Upper lobe of left lung (tissue), 6 donors: ENCODE data around the gene MB. TPM values are rescaled to one million over a fixed set of nuclear protein-coding genes. Genes with fewer than 3 reads are reported as not detected.

ENCODE experiments used
- ATAC-seq, 2 donors: fragments of 200-7000 bp; cut with Tn5 transposase; one replicate each; pipeline ENCODE4 v1.9.1; 2022; ENCODE audit warnings: mild to moderate bottlenecking in 2 of 2, moderate library complexity in 2 of 2; ENCODE audit not compliant: low FRiP score in 2 of 2
- DNase-seq, 2 donors: peaks; one replicate each; pipeline ENCODE4 v3.0.0-alpha.2; 2019 to 2020
- H3K27ac ChIP-seq, 4 donors: fragments of 200-600 bp; sonication (generic); one replicate each; pipeline ENCODE4 v1.5.1; 2016 to 2019
- H3K27me3 ChIP-seq, 4 donors: fragments of 200-600 bp; sonication (generic); one replicate each; pipeline ENCODE4 v1.5.1; 2017 to 2019
- H3K36me3 ChIP-seq, 4 donors: fragments of 200-600 bp; sonication (generic); one replicate each; pipeline ENCODE4 v1.5.1; 2016 to 2019
- H3K4me1 ChIP-seq, 4 donors: fragments of 200-600 bp; sonication (generic); one replicate each; pipeline ENCODE4 v1.5.1; 2018 to 2019
- H3K4me3 ChIP-seq, 4 donors: fragments of 200-600 bp; sonication (generic); one replicate each; pipeline ENCODE4 v1.5.1; 2017 to 2019; ENCODE audit warnings: mild to moderate bottlenecking in 2 of 4, moderate library complexity in 1 of 4
- H3K9me3 ChIP-seq, 4 donors: fragments of 200-600 bp; sonication (generic); one replicate each; pipeline ENCODE4 v1.5.1; 2018 to 2019
- EP300 ChIP-seq, 4 donors: sonication (generic); formaldehyde crosslinking; IDR thresholded peaks; one replicate each; pipeline ENCODE4 v1.5.1; 2017; ENCODE audit warnings: antibody characterized with exemption in 4 of 4, control low read depth in 2 of 4
- POLR2A ChIP-seq, 4 donors: fragments of 450-650 bp; IDR thresholded peaks; one replicate each; pipeline ENCODE4 v1.5.1; 2016 to 2017; ENCODE audit warnings: antibody characterized with exemption in 4 of 4, mild to moderate bottlenecking in 2 of 4
- POLR2AphosphoS5 ChIP-seq, 2 donors: sonication (generic); formaldehyde crosslinking; IDR thresholded peaks; one replicate each; pipeline ENCODE4 v1.5.1; 2017; ENCODE audit warnings: antibody characterized with exemption in 2 of 2
- WGBS, 2 donors: methylation state at CpG; one replicate each; pipeline ENCODE4 v1.1.5; 2017 to 2018; 5-methylcytosine and 5-hydroxymethylcytosine counted together
- total RNA-seq, 6 donors: library from RNA; depleted of rRNA in 4 of 6; stranded (reverse); fragments of >200 nt in 4 of 6; gene quantifications; one replicate each; pipeline versions ENCODE4 v1.1.0 to v1.2.1, GENCODE V29; 2016 to 2021
- TF ChIP-seq, protein P1 (sequence below), 6 experiments: fragments of 450-650 bp in 4 of 6; fragments of 200-600 bp in 2 of 6; sonication (generic) in 2 of 6; IDR thresholded peaks; one replicate each; pipeline ENCODE4 v1.5.1; 2016 to 2019; ENCODE audit warnings: antibody characterized with exemption in 6 of 6
- donor health status: DM: no; HTN: no; CAD: no; lungs with moderate emphysema.
- donor health status: DM: no; HTN: yes; CAD: no; lungs with severe emphysema.

MB gene
- total RNA-seq, 6 donors from 2014 or later: 0.46 to 1.1 (median 0.98) TPM; not detected in 3

DNA sequence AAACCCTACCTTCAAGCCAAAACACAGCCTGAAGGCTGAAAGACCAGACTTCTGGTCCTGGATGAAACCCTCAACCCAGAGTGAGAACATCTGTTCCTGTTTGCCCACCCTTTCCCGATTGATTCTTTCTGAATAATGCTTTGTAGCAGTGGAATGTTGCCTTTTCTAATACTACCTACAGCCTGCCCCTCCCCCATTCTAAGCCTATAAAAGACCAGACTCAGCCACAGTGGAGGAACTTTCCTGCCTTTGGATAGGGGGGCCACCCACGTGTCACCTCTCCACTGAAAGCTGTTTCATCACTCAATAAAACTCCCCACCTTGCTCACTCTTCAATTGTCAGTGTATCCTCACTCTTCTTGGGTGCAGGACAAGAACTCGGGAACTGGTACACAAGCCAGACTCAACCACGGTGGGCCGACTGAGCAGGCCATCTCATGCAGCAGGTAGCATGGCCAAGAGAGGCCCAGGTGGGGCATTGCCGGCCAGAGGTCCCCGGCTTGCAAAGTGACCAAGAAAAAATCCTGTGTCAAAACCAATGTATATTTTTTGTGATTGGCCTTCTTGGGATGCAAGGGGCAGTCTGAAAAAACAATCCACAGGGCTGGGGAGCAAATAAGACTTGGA lies 24.5 kb upstream of the MB start:
- TF ChIP-seq EP300 (IDR thresholded peaks at IDR 0.05): no peak
- TF ChIP-seq, protein P1, sequence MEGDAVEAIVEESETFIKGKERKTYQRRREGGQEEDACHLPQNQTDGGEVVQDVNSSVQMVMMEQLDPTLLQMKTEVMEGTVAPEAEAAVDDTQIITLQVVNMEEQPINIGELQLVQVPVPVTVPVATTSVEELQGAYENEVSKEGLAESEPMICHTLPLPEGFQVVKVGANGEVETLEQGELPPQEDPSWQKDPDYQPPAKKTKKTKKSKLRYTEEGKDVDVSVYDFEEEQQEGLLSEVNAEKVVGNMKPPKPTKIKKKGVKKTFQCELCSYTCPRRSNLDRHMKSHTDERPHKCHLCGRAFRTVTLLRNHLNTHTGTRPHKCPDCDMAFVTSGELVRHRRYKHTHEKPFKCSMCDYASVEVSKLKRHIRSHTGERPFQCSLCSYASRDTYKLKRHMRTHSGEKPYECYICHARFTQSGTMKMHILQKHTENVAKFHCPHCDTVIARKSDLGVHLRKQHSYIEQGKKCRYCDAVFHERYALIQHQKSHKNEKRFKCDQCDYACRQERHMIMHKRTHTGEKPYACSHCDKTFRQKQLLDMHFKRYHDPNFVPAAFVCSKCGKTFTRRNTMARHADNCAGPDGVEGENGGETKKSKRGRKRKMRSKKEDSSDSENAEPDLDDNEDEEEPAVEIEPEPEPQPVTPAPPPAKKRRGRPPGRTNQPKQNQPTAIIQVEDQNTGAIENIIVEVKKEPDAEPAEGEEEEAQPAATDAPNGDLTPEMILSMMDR (IDR thresholded peaks at IDR 0.05): no peak
- TF ChIP-seq POLR2A (IDR thresholded peaks at IDR 0.05): no peak
- no peak for TF ChIP-seq POLR2AphosphoS5 (IDR thresholded peaks at IDR 0.05)
- Histone ChIP-seq H3K4me3 (no peak overlapping the region), H3K36me3 (no peaks in the 10 kb centered on the region), H3K27ac (no peak overlapping the region), H3K4me1 (peaks cover 6 to 29% (median 17%) of the 10 kb centered on the region in 4 donors), H3K9me3 (no peaks in the 10 kb centered on the region), H3K27me3 (no peaks in the 10 kb centered on the region)
- no peak for DNase-seq
- WGBS, 2 donors: 85 to 90% methylated on average over 7 of the region's 7 CpGs
- no peak for ATAC-seq

DNA sequence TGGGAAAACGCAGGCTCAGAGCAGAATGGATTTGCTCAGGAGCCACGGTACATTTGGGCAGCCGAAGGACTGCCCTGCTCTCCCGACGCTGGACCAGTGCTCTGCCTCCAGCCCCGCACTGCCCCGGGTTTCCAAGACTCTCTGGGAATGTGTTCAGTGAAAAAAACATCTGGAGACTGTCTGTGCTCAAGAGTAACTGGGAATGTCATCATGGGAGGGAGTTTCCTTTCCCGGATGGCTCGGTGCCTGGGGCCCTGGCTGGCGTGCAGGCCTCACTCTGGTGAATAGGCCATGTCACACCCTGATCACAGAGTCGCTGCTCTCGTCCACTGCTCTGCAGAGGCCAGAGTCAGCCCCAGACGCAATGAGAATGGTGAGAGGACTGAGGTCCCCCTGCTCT lies 21.3 kb upstream of the MB start:
- Histone ChIP-seq H3K27me3 (no peaks in the 10 kb centered on the region), H3K9me3 (no peaks in the 10 kb centered on the region), H3K27ac (peak overlapping the region; percentile 41 to 87 (median 72)), H3K36me3 (no peaks in the 10 kb centered on the region), H3K4me1 (peaks cover 6 to 26% (median 14%) of the 10 kb centered on the region in 4 donors), H3K4me3 (no peak overlapping the region)
- TF ChIP-seq, protein P1 (IDR thresholded peaks at IDR 0.05): no peak
- TF ChIP-seq POLR2AphosphoS5 (IDR thresholded peaks at IDR 0.05) (peak; percentile 70 to 77), EP300 (IDR thresholded peaks at IDR 0.05) (peak in 1 of 4 donors; percentile 54)
- peak; percentile 69 to 88 for ATAC-seq
- peak; percentile 48 to 91 for DNase-seq
- 65 to 70% methylated on average over 4 to 13 of the region's 13 CpGs for WGBS, 2 donors

DNA sequence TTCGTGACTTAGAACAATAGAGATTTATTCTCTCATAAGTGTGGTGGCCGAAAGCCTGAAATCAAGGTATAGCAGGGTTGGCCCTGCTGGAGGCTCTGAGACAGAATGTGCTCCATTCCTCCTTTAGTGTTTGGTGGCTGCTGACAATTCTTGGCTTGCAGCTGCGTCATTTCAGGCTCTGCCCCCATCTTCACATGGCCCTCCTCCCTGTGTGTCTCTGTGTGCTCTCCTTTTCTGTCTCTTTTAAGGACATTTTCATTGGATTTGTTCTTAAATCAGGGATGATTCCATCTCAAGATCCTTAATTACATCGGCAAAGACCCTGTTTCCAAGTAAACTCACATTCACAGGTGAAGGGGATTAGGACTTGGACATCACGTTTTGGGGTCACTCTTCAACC lies 20.9 kb upstream of the MB start:
- TF ChIP-seq POLR2AphosphoS5 (IDR thresholded peaks at IDR 0.05) (no peak), EP300 (IDR thresholded peaks at IDR 0.05) (no peak), POLR2A (IDR thresholded peaks at IDR 0.05) (no peak)
- TF ChIP-seq, protein P1 (IDR thresholded peaks at IDR 0.05): no peak
- peak overlapping the region; percentile 41 to 87 (median 72) for H3K27ac ChIP-seq
- peaks cover 6 to 26% (median 14%) of the 10 kb centered on the region in 4 donors for H3K4me1 ChIP-seq
- H3K4me3 ChIP-seq: no peak overlapping the region
- H3K9me3 ChIP-seq: no peaks in the 10 kb centered on the region
- H3K27me3 ChIP-seq: no peaks in the 10 kb centered on the region
- WGBS, 2 donors: 67 to 72% methylated on average over 5 of the region's 5 CpGs
- ATAC-seq: peak in 1 of 2 donors; percentile 16
- peak in 1 of 2 donors; percentile 13 for DNase-seq
- no peaks in the 10 kb centered on the region for H3K36me3 ChIP-seq

DNA sequence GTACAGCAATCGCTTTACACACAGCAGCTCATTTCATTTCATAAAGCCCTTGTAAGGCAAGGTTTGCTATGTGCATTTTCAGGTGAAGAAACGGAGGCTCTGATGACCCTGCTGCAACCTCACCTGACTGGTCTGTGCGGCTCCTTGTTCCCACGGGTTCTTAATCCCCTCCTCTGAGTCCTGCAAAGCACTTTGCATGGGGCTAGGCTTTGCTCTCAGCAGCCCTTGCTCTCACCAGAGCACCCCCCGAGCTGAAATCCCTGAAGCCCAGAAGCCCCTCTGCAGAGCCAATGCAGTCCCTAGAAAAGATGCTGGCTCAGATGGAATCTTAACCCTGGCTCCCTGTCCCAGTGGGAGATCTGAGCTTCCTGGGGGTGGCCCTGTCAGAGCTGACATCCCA lies 20.1 kb upstream of the MB start:
- ATAC-seq (no peak), DNase-seq (peak in 1 of 2 donors; percentile 10)
- no peaks in the 10 kb centered on the region for H3K36me3 ChIP-seq
- 80 to 83% methylated on average over 5 of the region's 5 CpGs for WGBS, 2 donors
- TF ChIP-seq POLR2AphosphoS5 (IDR thresholded peaks at IDR 0.05) (no peak), POLR2A (IDR thresholded peaks at IDR 0.05) (no peak)
- TF ChIP-seq, protein P1 (IDR thresholded peaks at IDR 0.05): no peak
- no peaks in the 10 kb centered on the region for H3K9me3 ChIP-seq
- no peaks in the 10 kb centered on the region for H3K27me3 ChIP-seq
- peaks cover 6 to 26% (median 14%) of the 10 kb centered on the region in 4 donors for H3K4me1 ChIP-seq
- no peak overlapping the region for H3K4me3 ChIP-seq
- peak overlapping the region in 1 of 4 donors; percentile 87 for H3K27ac ChIP-seq
